Measurements from ENCODE around the gene TSSC4.

- TF ChIP-seq, protein P1, sequence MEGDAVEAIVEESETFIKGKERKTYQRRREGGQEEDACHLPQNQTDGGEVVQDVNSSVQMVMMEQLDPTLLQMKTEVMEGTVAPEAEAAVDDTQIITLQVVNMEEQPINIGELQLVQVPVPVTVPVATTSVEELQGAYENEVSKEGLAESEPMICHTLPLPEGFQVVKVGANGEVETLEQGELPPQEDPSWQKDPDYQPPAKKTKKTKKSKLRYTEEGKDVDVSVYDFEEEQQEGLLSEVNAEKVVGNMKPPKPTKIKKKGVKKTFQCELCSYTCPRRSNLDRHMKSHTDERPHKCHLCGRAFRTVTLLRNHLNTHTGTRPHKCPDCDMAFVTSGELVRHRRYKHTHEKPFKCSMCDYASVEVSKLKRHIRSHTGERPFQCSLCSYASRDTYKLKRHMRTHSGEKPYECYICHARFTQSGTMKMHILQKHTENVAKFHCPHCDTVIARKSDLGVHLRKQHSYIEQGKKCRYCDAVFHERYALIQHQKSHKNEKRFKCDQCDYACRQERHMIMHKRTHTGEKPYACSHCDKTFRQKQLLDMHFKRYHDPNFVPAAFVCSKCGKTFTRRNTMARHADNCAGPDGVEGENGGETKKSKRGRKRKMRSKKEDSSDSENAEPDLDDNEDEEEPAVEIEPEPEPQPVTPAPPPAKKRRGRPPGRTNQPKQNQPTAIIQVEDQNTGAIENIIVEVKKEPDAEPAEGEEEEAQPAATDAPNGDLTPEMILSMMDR (IDR thresholded peaks at IDR 0.05): no peak
- TF ChIP-seq POLR2AphosphoS5 (IDR thresholded peaks at IDR 0.05): no peak
These were observed 6.4 kb downstream of the TSSC4 start for GRCh38 chr11:2406878-2407410.

Measured in gastroesophageal sphincter (tissue), 3 donors.